ENCODE data around the gene ATN1. TPM values are rescaled to one million over a fixed set of nuclear protein-coding genes. Genes with fewer than 3 reads are reported as not detected.

ATN1 gene
- polyA plus RNA-seq, 4 donors = 85.5 to 189 (median 127) TPM

DNA sequence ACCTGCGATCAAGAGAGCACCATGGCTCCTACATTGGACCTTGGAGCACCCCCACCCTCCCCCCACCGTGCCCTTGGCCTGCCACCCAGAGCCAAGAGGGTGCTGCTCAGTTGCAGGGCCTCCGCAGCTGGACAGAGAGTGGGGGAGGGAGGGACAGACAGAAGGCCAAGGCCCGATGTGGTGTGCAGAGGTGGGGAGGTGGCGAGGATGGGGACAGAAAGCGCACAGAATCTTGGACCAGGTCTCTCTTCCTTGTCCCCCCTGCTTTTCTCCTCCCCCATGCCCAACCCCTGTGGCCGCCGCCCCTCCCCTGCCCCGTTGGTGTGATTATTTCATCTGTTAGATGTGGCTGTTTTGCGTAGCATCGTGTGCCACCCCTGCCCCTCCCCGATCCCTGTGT is 14.0 kb downstream of the ATN1 start:
- DNase-seq (ENCODE audit: low read depth in 4 of 4, low spot score in 2 of 4) = no peak

DNA sequence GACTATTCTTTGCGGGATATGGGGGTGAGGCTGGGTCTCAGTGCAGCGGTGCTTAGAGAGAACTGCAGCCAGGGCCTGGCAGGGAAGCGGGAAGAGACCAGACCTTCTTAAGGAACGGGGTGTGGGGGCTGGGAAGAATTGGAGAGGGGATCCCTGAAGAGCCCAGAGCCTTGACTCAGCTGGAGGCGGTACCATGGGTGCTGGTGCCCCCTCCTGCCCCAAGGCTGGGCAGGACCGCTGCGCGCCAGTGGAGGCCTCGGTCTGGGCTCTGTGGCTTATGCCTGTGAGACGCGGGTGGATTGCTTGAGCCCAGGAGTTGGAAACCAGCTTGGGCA is 14.5 kb downstream of the ATN1 start:
- no peak for DNase-seq (ENCODE audit: low read depth in 4 of 4, low spot score in 2 of 4)

DNA sequence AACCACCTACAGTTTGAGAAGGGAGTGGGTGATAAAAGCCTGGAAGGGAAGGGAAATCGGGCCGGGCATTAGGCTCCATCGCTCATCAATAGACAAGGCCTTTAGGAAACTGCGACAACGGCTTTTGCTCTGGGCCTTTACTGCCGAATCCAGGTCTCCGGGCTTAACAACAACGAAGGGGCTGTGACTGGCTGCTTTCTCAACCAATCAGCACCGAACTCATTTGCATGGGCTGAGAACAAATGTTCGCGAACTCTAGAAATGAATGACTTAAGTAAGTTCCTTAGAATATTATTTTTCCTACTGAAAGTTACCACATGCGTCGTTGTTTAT is 15.6 kb downstream of the ATN1 start:
- peak in 3 of 4 donors; percentile 76 to 88 (median 84) for DNase-seq (ENCODE audit: low read depth in 4 of 4, low spot score in 2 of 4)

DNA sequence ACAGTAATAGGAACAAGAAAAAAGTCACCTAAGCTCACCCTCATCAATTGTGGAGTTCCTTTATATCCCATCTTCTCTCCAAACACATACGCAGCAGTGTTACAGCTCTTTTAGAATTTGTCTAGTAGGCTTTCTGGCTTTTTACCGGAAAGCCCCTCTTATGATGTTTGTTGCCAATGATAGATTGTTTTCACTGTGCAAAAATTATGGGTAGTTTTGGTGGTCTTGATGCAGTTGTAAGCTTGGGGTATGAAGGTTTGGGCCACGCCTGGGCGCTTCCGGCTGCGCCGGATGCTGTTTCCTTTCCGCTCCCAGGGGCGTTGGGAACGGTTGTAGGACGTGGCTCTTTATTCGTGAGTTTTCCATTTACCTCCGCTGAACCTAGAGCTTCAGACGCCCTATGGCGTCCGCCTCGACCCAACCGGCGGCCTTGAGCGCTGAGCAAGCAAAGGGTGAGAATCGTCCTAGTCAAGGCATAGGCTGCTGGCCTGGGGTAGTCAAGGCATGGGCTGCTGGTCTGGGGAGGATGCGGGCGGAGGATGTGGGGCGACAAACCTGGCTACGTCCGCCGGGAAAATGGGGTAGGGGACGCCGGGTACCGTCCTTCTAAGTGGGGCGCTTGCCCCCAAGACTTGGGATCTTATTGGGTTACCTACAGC is 16.1 kb downstream of the ATN1 start, which contains the start of the genes C12orf57 and RNU7-1:
C12orf57 (plus strand) TSS at position 301 of the 659 bp plus-strand sequence; CDS start at position 401, 100 bp downstream.
RNU7-1 (plus strand) TSS at position 95 of the 659 bp plus-strand sequence.
- DNase-seq (ENCODE audit: low read depth in 4 of 4, low spot score in 2 of 4) = peak; percentile 74 to 98 (median 80)

DNA sequence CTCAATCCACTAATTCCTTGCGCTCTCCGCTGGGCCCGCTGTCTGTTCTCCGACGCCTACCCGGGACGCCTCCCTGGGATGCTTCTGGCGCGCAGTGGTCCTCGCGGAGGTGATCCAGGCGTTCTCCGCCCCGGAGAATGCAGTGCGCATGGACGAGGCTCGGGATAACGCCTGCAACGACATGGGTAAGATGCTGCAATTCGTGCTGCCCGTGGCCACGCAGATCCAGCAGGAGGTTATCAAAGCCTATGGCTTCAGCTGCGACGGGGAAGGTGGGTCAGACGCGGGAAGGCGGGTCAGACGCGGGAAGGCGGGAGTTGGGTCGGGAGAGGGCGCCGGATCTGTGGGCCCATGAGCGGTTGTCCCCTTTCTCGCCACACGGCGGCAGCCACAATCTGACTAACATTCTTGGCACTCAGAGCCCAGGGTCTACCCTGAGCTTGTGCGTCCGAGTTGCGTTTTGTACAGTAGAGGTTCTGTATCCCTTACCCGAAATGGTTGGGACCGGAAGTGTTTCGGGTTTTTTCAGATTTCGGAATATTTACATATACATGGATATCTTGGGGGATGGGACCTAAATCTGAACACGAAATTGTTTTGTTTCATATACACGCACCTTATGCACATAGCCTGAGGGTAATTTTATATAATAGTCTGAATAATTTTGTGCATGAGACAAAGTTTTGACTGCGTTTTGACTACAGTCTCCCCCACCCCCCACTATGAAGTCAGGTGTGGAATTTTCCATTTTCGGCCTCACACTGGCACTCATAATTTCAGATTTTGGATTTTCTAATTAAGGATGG is 16.8 kb downstream of the ATN1 start:
- DNase-seq (ENCODE audit: low read depth in 4 of 4, low spot score in 2 of 4) = peak in 3 of 4 donors; percentile 73 to 86 (median 84)

DNA sequence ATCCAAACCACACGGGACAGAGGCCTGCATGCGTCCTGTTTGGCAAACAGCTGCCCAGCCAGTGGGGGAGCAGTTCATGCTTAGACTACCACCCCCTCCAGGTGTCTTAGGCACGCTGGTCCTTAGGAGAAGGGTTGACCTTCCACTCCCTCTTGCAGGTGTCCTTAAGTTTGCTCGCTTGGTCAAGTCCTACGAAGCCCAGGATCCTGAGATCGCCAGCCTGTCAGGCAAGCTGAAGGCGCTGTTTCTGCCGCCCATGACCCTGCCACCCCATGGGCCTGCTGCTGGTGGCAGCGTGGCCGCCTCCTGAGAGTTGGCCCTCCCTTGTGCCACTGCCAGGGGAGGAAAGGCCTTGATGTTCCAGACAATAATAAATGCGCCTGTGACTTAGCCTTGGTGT is 17.9 kb downstream of the ATN1 start:
- no peak for DNase-seq (ENCODE audit: low read depth in 4 of 4, low spot score in 2 of 4)

DNA sequence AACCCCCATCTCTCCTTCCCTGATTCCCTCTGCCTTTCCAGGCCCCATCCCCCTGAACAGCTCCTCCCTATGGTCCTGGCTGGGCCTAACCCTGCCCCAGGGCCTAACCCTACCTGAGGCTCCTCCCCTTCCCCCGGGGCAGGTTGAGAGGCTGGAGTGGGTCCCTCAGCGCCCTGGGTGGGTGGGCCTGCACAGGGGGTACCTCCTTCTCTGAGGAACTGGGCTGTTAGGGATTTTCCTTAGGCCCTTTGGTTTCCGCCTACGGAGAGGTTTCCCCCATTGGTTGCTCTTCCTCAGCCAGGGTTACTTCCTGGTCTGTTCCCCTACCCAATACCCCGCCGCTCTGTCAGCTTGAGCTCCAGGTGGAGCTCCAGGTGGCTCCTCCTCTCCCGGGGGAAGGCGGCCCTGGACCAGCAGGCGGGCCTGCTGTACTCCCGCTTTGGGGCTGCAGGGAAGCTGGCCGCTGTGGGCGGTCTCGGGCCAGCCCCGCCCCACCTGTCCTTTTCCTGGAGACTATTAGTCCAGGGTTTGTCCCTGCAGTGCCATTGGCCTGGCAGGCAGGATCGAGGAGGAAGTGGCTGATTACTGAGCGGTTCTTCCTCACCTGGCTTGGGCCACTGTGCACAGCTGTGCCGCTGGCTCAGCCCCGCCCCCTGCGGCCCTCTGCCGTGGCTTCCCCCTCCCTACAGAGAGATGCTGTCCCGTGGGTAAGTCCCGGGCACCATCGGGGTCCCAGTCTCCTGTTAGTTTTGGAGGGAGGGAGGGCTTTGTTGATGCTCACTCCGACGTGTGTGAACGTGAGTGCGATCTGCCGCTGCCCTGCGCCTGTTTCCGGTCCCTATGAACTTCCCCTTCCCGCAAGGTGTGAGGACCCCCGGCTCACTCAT is 18.5 kb downstream of the ATN1 start:
- peak in 1 of 4 donors; percentile 64 for DNase-seq (ENCODE audit: low read depth in 4 of 4, low spot score in 2 of 4)

DNA sequence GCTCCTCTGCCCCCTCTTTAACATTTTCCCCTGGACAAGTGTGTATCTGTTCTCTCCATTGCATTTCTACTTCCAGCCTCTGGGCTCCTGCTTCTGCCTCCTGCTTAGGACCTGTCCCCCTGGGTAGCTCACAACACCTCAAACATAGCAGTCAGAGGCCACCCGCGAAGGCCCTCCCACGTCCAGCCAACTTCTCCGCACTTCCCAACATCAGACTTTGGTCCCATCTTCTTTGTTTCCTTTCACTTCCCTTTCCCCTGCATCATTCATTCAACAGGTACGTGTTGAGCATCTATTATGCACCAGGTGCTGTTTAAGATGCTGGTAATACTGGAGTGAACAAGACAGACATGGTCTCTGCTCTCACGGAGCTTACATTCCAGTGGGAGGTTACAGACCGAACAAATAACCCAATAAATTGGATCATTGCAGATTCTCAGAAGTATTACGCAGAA is 19.2 kb downstream of the ATN1 start:
- no peak for DNase-seq (ENCODE audit: low read depth in 4 of 4, low spot score in 2 of 4)

DNA sequence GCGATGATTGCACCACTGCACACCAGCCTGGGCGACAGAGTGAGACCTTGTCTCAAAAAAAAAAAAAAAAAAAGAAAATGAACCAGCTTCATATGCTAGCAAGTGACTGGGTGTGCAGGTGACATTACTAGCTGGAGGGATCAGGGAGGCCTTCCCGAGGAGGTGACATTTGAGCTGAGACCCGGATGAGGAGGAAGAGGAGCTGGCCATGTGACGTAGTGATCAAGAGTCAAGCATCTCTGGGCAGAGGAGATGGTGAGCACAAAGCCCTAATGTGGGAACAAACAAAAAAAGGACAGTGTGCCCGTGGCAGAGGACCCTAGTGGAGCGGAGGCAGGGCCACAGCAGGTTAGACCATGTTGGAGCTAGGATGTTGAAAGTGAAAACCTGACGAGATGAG is 19.9 kb downstream of the ATN1 start:
- no peak for DNase-seq (ENCODE audit: low read depth in 4 of 4, low spot score in 2 of 4)

DNA sequence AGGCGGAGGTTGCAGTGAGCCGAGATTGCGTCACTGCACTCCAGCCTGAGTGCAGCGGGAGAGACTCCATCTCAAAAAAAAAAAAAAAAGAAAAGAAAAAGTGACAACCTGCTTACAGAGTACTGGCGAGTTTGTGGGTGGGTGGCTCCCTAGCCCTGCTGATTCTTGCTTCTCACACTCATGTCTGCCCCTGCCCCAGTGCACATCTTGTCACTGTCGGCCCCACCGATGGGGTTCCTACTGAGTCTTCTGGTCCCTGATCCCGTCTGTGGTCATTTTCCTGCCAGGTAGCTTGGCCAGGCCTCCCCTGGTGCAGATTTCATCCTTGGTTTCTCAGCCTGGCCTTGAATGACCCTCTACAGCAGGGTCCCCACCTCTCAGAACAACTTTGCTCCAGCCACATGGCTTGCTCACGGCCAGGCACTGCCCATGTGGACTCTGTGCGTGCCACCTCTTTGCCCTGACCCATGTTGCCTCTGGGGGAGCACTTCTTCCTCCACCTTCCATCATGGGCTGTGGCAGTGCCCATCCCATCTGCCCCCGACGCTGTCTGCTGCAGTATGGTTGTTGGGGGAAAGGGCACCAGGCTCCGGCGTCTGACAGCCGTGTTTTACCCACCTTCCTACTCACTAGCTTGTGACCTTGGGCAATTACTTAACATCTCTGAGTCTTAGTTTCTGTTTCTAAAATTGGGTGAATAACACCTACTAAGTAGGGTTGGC is 21.3 kb downstream of the ATN1 start:
- no peak for DNase-seq (ENCODE audit: low read depth in 4 of 4, low spot score in 2 of 4)

DNA sequence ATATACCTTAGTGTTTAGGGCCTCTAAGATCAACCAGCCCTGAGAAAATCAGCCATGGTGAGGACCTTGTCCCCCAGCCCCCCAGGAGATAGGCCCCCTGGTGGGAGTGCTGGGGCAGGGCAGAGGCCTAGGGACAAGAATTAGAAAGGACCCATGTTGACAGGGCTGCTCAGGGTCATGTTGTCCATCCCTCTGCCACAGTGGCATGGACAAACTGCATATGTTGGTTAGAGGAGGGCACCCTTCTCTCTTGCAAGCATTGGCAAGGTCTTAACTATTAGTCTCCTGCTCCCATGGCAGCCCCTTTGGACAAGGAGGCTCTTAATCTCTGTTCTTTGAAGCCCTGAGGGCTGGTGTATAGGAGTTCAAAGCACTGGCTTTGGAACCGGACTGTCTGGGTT is 22.6 kb downstream of the ATN1 start:
- DNase-seq (ENCODE audit: low read depth in 4 of 4, low spot score in 2 of 4) = no peak

DNA sequence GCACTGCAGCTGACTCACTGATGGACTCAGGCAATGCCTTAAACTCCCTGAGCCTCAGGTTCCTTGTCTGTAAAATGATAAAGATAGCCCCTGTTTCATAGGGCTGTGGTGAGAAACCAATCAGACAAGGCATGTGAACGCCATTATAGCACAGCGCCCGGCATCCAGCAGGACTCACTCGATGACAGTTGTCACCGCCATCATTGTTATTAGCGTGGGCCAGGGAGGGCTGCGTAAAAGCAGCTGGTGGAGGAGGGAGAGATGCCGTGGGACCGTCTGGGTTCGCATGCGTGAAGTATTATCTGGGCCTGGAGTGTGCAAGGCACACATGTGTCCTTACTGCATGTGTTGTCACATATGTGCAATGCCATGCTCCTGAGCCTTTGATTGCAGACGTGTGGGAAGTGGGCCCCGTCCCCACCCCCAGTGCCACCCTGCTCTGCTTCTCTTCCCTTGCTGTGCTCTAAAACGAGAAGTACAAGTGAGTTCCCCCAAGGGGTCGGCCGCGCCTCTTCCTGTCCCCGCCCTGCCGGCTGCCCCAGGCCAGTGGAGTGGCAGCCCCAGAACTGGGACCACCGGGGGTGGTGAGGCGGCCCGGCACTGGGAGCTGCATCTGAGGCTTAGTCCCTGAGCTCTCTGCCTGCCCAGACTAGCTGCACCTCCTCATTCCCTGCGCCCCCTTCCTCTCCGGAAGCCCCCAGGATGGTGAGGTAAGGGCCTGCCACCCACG is 23.2 kb downstream of the ATN1 start, which contains the start of gene PTPN6:
PTPN6 (plus strand) TSS at position 546 of the 730 bp plus-strand sequence; CDS start at position 703, 157 bp downstream.
- DNase-seq (ENCODE audit: low read depth in 4 of 4, low spot score in 2 of 4) = no peak

DNA sequence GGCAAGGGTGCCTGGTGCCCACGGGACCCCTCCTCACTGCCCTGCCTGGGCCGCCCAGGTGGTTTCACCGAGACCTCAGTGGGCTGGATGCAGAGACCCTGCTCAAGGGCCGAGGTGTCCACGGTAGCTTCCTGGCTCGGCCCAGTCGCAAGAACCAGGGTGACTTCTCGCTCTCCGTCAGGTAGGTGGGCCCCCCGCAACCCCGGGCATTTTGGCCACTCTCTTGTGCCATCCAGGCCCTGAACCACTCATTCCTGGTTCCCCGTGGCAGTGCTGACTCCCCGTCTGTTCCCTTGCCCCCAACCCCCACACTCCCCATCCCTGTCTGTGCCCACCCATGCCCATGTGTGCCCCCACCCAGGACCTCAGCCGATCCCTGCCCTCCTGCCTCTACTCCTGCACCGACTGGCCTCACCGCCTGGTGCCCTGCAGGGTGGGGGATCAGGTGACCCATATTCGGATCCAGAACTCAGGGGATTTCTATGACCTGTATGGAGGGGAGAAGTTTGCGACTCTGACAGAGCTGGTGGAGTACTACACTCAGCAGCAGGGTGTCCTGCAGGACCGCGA is 23.9 kb downstream of the ATN1 start:
- no peak for DNase-seq (ENCODE audit: low read depth in 4 of 4, low spot score in 2 of 4)

DNA sequence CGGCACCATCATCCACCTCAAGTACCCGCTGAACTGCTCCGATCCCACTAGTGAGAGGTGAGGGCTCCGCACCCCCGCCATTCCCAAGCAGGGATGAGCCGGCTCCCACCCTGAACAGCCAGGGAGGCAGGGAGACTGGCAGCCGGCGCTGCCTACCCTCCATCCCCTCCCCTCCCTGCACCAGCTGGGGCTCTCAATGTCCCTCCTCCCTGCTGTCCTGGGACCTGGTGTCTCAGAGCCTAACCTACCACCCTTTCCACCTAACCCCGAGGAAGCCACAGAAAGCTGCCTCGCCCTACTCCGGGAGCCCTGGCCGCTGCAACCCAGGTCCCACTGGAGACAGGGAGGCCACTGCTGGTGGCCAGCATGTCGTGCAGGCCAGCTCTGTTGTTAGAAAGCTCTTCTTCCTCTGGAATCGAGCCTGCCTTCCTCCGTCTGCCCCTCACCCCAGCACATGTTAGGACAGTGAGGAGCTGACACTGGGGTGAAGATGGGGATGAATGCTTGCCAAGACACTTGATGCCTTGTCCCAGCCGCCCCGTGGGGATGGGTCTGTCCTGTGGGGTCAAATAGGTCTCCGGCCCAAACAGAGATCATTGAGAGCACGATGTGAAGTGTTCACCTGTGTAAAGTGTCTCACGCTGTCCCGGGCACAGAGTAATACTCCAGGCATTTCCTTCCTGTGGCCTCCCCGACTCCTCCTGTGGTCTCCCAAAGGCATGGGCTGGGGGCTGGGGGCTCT is 24.5 kb downstream of the ATN1 start:
- no peak for DNase-seq (ENCODE audit: low read depth in 4 of 4, low spot score in 2 of 4)

DNA sequence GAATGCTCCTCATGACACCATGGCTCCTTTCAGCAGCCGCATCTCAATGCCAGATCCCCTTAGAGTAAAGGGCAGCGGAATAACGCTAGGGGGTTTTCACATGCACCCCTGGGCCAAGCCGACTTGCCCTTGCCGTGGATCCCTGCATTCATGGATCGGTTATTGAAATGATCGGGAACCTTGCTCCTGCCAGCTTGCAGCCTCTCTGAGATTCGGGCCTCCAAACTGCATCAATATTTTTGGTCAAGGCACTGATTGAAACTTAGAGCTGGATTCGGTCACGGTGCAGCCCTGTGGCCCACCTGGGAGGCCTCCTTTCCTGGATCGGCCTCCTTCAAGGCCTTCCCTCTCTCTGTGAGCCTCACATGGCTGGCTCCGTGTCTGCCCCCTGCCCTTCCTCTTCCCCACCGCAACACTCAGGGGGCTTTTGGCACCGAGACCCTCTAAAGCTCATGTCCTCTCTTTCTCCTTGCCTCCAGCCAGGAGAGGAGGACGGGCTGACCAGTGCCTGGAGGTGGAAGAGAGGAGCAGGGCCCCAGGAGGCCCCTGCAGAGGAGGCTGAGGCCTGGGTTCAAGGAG is 25.2 kb downstream of the ATN1 start:
- DNase-seq (ENCODE audit: low read depth in 4 of 4, low spot score in 2 of 4) = no peak

DNA sequence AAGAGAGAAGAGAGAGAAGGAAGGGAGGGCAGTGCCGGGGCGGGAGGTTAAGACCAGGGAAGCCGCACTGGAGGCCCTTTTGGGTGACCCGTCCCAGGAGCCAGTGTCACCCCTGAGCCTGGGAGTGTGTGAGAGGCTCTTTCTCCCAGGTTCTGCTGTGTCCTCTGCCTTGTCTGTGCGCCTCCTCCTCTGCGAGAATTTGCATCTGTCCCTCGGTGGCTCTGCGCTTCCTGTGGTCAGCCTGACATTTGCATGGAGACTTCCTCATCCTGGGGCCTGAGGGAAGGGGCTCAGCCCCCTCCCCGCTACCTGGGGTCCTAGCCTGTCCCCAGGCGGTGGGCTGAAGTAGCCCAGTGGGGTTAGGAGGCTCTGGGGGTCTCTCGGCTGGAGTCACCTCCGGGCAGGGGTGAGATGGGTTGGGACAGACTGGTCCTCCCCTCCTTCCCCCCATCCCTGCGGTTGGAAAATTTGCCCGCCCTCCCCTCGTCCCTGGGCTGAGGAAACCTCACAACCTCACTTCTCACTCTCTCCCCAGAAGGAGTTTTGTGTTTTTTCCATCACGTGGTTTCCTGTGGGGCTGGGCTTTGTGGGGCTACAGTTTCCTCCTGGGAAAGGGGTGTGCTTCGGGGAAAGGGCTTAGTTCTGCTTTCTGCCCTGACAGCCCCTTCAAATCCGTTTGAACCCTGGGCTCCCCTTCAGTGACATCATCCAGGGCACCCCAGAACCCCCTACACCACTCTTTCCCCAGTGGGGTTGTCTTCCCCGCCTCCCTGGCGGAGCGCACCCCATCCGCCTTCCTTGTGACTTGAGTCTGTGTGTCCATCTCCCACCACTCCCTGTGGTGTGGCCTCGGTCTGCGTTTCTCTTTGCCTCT is 25.9 kb downstream of the ATN1 start:
- DNase-seq (ENCODE audit: low read depth in 4 of 4, low spot score in 2 of 4) = peak in 1 of 4 donors; percentile 40
